GM18909 (cell line): Measurements from ENCODE around the gene NRCAM.

Source experiments
- ATAC-seq: cut with Tn5 transposase; IDR thresholded peaks from one replicate; pipeline ENCODE4 v1.9.1; 2021; ENCODE audit warnings: mild to moderate bottlenecking; ENCODE audit not compliant: unreplicated experiment, poor library complexity

The NRCAM gene

GRCh38 chr7:108118959-108119358, 337.3 kb downstream of the NRCAM start:
- ATAC-seq, result no peak

- ATAC-seq, result peak; percentile 84
These were observed 342.0 kb downstream of the NRCAM start for GRCh38 chr7:108114117-108114841.

GRCh38 chr7:108112683-108113082, 343.6 kb downstream of the NRCAM start:
- no peak for ATAC-seq

GRCh38 chr7:108109221-108109908, 346.9 kb downstream of the NRCAM start:
- ATAC-seq, result peak; percentile 56

GRCh38 chr7:108108131-108108530, 348.1 kb downstream of the NRCAM start:
- ATAC-seq, result no peak

- no peak for ATAC-seq
These were observed 351.9 kb downstream of the NRCAM start for GRCh38 chr7:108104324-108104723.

GRCh38 chr7:108103558-108104298, 352.5 kb downstream of the NRCAM start:
- ATAC-seq, result no peak

- ATAC-seq, result no peak
These were observed 353.4 kb downstream of the NRCAM start for GRCh38 chr7:108102671-108103312.

GRCh38 chr7:108101759-108102158, 354.5 kb downstream of the NRCAM start:
- no peak for ATAC-seq

- ATAC-seq, result no peak
These were observed 356.5 kb downstream of the NRCAM start for GRCh38 chr7:108099713-108100112.

- ATAC-seq, result no peak
These were observed 358.5 kb downstream of the NRCAM start for GRCh38 chr7:108097703-108098102.
